ENCODE data around the gene CEBPG.

Gene CEBPG

DNA sequence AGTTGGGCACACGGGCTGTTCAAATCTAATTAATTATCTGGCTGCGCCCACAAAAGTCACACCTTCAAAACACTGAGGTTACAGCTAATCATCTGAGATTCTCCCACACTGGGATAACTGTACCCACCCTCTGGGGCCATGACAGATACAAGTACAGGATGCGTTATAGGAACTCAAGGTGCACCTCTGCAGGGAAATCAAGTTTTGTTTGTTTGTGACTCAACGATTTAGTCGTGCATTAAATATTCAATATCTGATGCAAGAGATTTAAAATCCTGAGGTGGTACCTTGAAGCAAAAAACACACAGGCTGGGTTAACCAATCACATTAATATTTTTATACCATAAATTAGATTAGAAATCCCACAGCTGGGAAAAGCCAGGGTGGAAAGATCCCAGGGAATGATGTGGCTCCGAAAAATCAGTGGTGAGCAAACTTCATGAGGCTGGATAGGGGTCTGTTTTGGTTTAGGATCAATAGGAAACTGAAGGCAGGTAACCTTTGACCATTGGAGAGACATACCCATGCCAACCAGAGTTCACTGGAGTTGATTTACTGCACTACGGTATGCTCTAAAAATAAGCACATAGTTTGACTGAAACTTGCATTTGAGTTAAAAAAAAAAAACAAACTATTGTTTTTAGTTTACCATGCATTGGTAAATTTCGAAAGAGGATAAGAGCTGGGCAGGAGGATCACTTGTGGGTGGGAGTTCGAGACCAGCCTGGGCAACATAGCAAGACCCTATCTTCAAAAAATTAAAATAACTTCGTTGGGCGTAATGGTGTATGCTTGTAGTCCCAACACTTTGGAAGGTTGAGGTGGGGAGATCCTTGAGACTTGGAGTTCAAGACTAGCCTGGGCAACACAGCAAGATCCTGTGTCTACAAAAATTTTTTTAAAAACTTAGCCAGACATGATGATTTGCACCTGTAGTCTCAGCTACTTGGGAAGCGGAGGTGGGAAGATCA is 23.9 kb upstream of the CEBPG start:
- peak overlapping the region in 8 of 21 experiments; percentile 5 to 63 (median 24) for H3K27ac ChIP-seq
- H3K4me3 ChIP-seq: no peak overlapping the region

- H3K27ac ChIP-seq: peak overlapping the region in 8 of 21 experiments; percentile 28 to 73 (median 49)
- no peak overlapping the region for H3K4me3 ChIP-seq
These were observed 22.8 kb upstream of the CEBPG start for GRCh38 chr19:33350538-33351309.

- no peak overlapping the region for H3K27ac ChIP-seq
- H3K4me3 ChIP-seq: no peak overlapping the region
These were observed 18.0 kb upstream of the CEBPG start for GRCh38 chr19:33355535-33355934.

DNA sequence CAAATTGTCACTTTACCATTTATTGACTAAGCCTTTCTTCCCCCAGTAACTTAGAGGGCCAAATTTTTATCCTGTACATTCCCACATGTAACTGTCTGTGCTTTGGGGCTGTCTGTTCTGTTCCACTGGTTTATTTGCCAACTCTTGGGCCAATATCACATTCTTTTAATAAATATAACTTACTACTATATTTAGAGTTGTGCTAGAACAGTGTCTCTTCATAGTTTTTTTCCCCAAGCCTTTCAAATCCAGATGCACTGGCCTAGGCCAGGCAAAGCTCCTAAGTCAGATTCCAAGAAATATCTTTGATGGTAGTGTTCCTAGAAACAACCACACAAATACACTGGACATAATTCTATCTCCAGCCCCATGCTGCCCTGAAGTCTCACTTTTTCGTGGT is 16.0 kb upstream of the CEBPG start:
- Histone ChIP-seq H3K4me3 (no peak overlapping the region), H3K27ac (peak overlapping the region in 11 of 21 experiments; percentile 28 to 80 (median 62))

GRCh38 chr19:33358408-33358807 is 15.1 kb upstream of the CEBPG start:
- Histone ChIP-seq H3K27ac (peak overlapping the region in 16 of 21 experiments; percentile 38 to 80 (median 58)), H3K4me3 (no peak overlapping the region)

GRCh38 chr19:33359581-33359980 is 13.9 kb upstream of the CEBPG start:
- Histone ChIP-seq H3K27ac (no peak overlapping the region), H3K4me3 (no peak overlapping the region)

- H3K4me3 ChIP-seq: no peak overlapping the region
- no peak overlapping the region for H3K27ac ChIP-seq
These were observed 10.8 kb upstream of the CEBPG start for GRCh38 chr19:33362508-33363228.

DNA sequence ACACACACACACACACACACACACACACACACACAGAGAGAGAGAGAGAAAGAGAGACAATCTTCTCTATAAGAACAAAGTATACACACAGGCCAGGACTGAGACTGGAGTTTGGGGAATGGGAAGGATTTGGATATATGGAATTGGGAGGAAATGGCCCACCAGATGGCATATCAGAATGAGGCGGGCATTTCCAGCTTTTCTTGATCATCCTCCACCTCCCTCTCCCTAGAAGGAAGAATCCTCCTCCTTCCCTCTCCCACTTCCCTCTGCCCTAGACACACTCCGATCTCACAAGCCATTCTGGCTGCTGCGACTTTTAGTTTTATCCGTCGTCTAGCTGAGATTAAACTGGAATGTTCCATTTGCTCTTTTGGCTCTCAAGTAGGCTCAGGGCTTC is 10.0 kb upstream of the CEBPG start:
- Histone ChIP-seq H3K4me3 (no peak overlapping the region), H3K27ac (no peak overlapping the region)

- no peak overlapping the region for H3K27ac ChIP-seq
These were observed 7.8 kb upstream of the CEBPG start for GRCh38 chr19:33365691-33366090.

GRCh38 chr19:33366127-33366526 is 7.4 kb upstream of the CEBPG start:
- H3K4me3 ChIP-seq: no peak overlapping the region

More at GRCh38 chr19:33365691-33366090, 7.8 kb upstream of the CEBPG start:
- no peak overlapping the region for H3K4me3 ChIP-seq

GRCh38 chr19:33366897-33367296 is 6.6 kb upstream of the CEBPG start:
- Histone ChIP-seq H3K27ac (no peak overlapping the region), H3K4me3 (no peak overlapping the region)

More at GRCh38 chr19:33366127-33366526, 7.4 kb upstream of the CEBPG start:
- H3K27ac ChIP-seq: no peak overlapping the region

DNA sequence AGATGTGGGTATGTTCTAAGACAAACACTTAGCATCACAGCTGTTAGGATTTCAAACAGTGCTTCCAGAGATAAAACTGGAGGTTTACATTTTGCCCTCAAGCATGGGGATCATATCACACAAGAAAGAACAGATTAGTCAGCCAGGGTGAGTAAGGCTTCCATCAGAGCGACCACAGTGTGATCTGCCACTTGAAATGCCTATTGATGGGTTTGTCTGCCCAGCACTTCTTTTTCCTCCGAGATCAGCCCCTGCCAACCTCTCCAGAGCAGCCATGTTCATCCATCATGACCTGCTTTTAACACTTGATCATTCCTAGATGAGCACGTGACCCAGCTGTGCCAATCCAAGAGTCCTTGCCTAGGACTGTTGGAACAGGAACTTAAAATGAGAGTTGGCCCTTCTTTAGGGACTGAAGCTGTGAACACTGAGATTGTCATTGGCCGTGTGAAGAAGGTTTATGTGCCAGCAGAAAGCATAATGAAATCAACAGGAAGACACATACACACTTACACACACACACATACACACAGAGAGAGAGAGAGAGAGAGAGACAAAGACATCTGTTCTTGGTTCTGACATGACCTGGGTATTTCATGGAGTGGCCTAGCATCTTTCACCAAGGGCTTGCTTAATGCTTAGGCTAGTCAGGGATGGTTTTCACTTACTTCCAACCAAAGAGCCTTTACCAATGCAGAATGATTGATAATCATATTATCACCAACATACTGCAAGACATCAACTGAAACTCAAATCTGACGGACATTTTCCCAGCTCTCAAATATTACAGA is 5.2 kb upstream of the CEBPG start:
- Histone ChIP-seq H3K4me3 (no peak overlapping the region), H3K27ac (peak overlapping the region in 3 of 21 experiments; percentile 28 to 31 (median 28))

GRCh38 chr19:33370783-33371182 is 2.7 kb upstream of the CEBPG start:
- no peak overlapping the region for H3K4me3 ChIP-seq
- H3K27ac ChIP-seq: peak overlapping the region in 12 of 21 experiments; percentile 46 to 99 (median 74)

- peak overlapping the region; percentile 62 to 92 (median 81) for H3K4me3 ChIP-seq
- peak overlapping the region in 20 of 21 experiments; percentile 96 to 100 (median 99) for H3K27ac ChIP-seq
These were observed 766 bp downstream of the CEBPG start for GRCh38 chr19:33374236-33374714.

DNA sequence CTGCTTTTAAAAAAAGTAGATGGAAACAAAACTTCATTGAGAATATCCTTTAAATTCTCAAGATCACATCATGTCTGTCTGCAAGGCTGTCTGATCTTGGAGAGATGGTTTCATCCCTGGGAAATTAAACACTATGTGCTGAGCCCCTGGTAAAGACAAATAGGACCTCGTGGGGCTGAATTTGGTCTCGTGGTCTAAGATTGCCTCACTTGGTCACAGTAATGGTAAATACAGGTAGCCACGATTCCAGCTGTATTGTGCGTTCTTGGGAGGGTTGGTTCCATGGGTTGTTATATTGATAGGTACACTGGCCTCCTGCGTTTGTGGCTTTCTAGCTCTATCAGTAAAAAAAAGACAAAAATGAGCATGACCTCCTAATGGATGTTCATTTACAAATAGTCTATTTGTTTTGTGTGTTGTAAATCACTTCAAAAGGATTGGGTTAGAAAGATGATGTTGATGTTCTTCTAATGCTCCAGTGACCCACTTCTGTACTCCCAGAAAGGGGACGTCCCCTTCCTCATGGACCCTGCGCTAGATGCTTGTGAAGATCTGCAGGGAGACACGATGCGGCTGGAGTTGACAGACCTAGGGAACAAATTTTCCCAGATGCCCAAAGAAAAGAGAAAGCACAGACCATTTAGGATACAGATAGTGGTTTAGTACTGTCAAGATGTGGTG is 1.8 kb downstream of the CEBPG start:
- H3K27ac ChIP-seq: peak overlapping the region in 15 of 21 experiments; percentile 21 to 100 (median 99)
- peak overlapping the region in 3 of 7 experiments; percentile 81 to 83 (median 82) for H3K4me3 ChIP-seq

DNA sequence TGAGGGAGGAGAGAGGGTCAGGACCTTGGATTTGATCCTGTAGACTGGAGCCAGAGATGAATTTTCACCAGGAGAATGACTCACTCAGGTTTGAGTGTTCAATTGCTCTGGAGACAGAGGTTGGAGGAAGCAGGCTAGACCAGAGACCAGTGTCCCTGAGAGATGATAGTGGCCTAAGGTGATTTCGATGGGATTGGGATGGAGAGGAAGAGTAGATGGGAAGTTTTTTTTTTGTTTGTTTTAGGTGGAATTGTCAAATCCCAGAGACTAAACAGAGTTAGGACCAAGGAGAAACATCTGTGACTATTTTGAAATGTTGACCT is 2.3 kb downstream of the CEBPG start:
- Histone ChIP-seq H3K4me3 (peak overlapping the region in 1 of 7 experiments; percentile 82), H3K27ac (peak overlapping the region in 13 of 21 experiments; percentile 7 to 100 (median 96))

DNA sequence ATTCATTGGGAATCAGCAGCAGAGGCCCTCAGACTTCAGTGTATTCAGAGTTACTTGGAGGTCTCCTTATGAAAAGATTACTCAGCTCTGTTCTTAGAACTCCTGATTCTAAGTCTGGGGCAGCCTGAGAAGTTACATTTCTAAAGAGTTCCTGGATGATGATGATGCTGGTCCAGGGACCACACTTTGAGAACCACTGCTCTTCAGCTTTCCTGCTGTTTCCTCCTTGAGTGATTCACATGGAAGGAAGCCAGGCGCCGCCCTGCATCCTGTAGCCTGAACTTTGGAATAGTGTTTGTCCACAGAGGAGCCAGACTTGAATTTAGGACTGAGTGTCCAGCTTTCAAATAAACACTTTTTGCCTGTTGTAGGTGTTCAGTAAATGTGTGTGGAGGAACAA is 2.9 kb downstream of the CEBPG start:
- H3K27ac ChIP-seq: peak overlapping the region in 16 of 21 experiments; percentile 1 to 100 (median 60)
- H3K4me3 ChIP-seq: no peak overlapping the region

- Histone ChIP-seq H3K4me3 (no peak overlapping the region), H3K27ac (peak overlapping the region in 17 of 21 experiments; percentile 1 to 97 (median 58))
These were observed 3.5 kb downstream of the CEBPG start for GRCh38 chr19:33376941-33377557.

All from skin epidermis (tissue), 12 donors.